ENCODE results near the gene SNRNP35. TPM values are rescaled to one million over a fixed set of nuclear protein-coding genes. Genes with fewer than 3 reads are reported as not detected.

The SNRNP35 gene
- total and polyA plus RNA-seq, 3 donors from 2014 or later, result 16.5 to 32.0 (median 31.7) TPM

DNA sequence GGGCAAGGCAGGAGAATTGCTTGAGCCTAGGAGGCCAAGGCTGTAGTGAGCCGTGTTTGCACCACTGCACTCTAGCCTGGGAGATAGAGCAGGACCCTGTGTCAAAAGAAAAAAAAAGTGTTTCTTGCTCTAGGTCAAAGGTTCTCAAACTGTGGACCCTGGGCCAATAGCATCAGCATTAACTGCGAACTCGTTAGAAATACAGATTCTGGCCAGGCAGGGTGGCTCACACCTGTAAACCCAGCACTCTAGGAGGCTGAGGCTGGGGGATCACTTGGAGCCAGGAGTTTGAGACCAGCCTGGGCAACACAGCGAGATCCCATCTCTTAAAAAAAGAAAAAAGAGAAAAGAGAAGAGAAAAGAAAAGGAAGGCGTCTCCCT, 22.3 kb upstream of the SNRNP35 start:
- no peaks in the 10 kb centered on the region for H3K36me3 ChIP-seq (ENCODE audit: low read depth, missing control alignments)
- peak overlapping the region; percentile 85 for H3K4me3 ChIP-seq
- 36 to 37% methylated on average over 4 to 5 of the region's 5 CpGs for WGBS, 2 donors
- DNase-seq, result no peak
- intact Hi-C loops (cut with DNase I; ENCODE audit: low total_unique reads), result no loop called here
- no peaks in the 10 kb centered on the region for H3K9me3 ChIP-seq
- no peaks in the 10 kb centered on the region for H3K27me3 ChIP-seq
- H3K4me1 ChIP-seq, result peaks cover 13% of the 10 kb centered on the region
- TF ChIP-seq, protein P1, sequence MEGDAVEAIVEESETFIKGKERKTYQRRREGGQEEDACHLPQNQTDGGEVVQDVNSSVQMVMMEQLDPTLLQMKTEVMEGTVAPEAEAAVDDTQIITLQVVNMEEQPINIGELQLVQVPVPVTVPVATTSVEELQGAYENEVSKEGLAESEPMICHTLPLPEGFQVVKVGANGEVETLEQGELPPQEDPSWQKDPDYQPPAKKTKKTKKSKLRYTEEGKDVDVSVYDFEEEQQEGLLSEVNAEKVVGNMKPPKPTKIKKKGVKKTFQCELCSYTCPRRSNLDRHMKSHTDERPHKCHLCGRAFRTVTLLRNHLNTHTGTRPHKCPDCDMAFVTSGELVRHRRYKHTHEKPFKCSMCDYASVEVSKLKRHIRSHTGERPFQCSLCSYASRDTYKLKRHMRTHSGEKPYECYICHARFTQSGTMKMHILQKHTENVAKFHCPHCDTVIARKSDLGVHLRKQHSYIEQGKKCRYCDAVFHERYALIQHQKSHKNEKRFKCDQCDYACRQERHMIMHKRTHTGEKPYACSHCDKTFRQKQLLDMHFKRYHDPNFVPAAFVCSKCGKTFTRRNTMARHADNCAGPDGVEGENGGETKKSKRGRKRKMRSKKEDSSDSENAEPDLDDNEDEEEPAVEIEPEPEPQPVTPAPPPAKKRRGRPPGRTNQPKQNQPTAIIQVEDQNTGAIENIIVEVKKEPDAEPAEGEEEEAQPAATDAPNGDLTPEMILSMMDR (IDR thresholded peaks at IDR 0.05), result no peak
- no peak for TF ChIP-seq POLR2A (IDR thresholded peaks at IDR 0.05)
- peak overlapping the region; percentile 75 to 79 for H3K27ac ChIP-seq

DNA sequence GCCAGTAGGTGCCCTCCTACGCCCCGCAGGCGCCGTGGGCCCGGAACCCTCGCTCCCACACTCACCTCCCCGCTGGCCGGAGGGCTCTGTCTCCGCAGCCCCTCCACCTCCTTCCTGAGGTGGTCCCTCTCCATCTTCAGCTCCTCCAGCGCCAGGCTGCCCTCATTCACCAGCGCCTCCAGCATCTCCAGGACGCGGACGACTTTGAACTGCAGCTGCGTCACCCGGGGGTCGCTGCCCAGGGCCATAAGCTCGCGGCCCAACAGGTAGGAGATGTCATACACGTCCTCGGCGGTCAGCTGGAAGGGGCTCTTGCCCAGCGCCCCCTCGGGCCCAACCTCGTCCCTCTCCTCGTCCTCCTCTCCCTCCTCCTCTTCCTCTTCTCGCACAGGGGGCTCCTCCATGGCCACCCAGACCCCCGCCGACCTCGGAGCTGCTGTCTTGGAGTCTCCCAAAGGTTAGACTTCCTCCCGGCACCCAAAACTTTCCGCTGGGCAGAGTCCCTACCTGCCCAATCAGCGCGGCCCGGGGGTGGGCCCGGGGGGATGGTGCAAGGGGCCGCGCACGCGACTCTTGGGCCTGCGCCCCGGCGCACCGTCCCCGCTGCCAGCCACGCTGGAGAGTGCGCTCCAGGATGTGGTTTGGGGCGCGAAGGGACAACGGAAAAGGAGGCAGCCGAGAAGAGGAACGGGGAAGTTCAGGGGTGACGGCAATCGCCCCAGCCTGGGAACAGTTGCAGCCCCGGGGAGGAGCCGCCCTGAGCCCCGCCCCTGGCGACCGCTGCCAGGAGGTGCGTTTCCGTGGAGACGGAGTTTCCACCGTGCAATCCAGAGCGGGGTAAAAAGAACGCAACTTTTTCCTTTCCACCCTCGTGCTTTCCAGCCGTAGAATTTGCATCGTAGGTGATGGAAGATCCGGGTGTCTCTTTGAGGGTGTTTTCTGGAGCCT, 21.6 kb upstream of the SNRNP35 start, which contains the start of gene RILPL2:
Gene RILPL2, minus strand, starts transcription at position 668 of the 948 bp plus-strand sequence. Its CDS starts 264 bp downstream, at position 404.
- peak within 1 kb of the TSS; percentile 75 to 79 for H3K27ac ChIP-seq
- H3K4me1 ChIP-seq, result peaks cover 13% of the 10 kb centered on the region
- H3K36me3 ChIP-seq (ENCODE audit: low read depth, missing control alignments), result no peaks in the 10 kb centered on the region
- H3K27me3 ChIP-seq, result no peaks in the 10 kb centered on the region
- TF ChIP-seq, protein P1 (IDR thresholded peaks at IDR 0.05), result peak in 1 of 3 experiments; percentile 21
- TF ChIP-seq POLR2A (IDR thresholded peaks at IDR 0.05), result no peak
- peak within 1 kb of the TSS; percentile 85 for H3K4me3 ChIP-seq
- no peaks in the 10 kb centered on the region for H3K9me3 ChIP-seq
- peak; percentile 87 for DNase-seq
- 0% methylated on average over 45 to 69 of the region's 69 CpGs for WGBS, 2 donors
- intact Hi-C loops (cut with DNase I; ENCODE audit: low total_unique reads), result no loop called here

DNA sequence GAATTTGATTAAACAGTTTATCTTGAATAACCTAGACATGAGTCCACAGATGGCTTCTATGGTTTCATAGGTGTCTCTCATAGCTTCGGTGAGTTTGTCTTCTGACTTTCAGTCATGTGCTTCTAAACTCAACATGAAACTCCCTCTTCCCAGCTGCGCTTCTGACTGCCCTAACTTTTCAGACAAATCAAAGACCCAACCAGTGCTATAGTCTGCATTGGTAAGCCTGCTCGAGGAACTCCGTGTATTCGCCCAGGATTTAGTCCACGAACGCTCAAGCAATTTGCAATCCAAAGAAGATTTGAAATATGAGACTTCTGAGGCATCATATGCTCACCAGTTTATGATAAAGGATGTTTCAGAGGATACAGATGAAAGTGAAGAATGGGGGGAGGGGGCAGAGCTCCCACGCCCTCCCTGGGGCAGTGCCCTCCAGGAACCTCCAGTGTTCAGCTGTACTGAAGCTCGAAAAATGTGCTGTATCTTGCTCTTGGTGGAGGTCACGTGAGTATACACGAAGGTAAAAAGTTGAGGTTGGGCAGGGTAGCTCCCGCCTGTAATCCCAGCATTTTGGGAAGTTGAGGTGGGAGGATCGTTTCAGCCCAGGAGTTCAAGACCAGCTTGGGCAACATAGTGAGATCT, 16.3 kb upstream of the SNRNP35 start:
- Histone ChIP-seq H3K27ac (no peak overlapping the region), H3K4me1 (peaks cover 13% of the 10 kb centered on the region), H3K36me3 (ENCODE audit: low read depth, missing control alignments) (no peaks in the 10 kb centered on the region), H3K4me3 (no peak overlapping the region), H3K27me3 (no peaks in the 10 kb centered on the region), H3K9me3 (no peaks in the 10 kb centered on the region)
- intact Hi-C loops (cut with DNase I; ENCODE audit: low total_unique reads), result no loop called here
- no peak for DNase-seq
- no peak for TF ChIP-seq POLR2A (IDR thresholded peaks at IDR 0.05)
- TF ChIP-seq, protein P1 (IDR thresholded peaks at IDR 0.05), result no peak
- WGBS, 2 donors, result 90 to 95% methylated on average over 13 of the region's 13 CpGs

DNA sequence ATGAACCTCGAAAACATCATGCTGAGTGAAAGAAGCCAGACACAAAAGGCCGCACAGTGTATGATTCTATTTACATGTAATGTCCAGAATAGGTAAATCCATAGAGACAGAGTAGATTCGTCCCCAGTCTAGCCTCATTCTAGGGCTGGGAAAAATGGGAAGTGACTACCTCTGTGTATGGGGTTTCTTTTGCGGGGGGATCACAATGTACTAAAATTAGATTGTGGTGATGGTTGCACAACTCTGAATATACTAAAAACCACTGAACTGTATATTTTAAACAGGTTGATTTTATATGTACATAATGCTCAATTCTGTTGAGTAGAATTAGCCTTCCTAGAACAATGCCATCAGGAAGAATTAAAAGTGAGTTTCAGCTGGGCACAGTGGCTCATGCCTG, 15.2 kb upstream of the SNRNP35 start:
- TF ChIP-seq, protein P1 (IDR thresholded peaks at IDR 0.05), result no peak
- no peak overlapping the region for H3K27ac ChIP-seq
- no peaks in the 10 kb centered on the region for H3K36me3 ChIP-seq (ENCODE audit: low read depth, missing control alignments)
- 82 to 85% methylated on average over 4 of the region's 4 CpGs for WGBS, 2 donors
- H3K4me1 ChIP-seq, result peaks cover 13% of the 10 kb centered on the region
- no peak overlapping the region for H3K4me3 ChIP-seq
- intact Hi-C loops (cut with DNase I; ENCODE audit: low total_unique reads), result no loop called here
- DNase-seq, result no peak
- no peaks in the 10 kb centered on the region for H3K27me3 ChIP-seq
- H3K9me3 ChIP-seq, result no peaks in the 10 kb centered on the region

Measured in testis (tissue), 3 donors.